H1 (cell line): ENCODE measurements around the gene BLOC1S3. TPM values are rescaled to one million over a fixed set of nuclear protein-coding genes. Genes with fewer than 3 reads are reported as not detected.

Source experiments
- CBX5 ChIP-seq: fragments of 300-800, 300-1000 bp; sonication (generic); IDR thresholded peaks from 2 replicates; pipeline ENCODE4 v1.7.1; 2016; ENCODE audit warnings: antibody characterized with exemption, low read length, low read depth
- HDAC2 ChIP-seq, 2 experiments: fragments of 300-600 bp in 1 of 2; sonication (generic) in 1 of 2; IDR thresholded peaks; 2 replicates each; pipeline ENCODE4 v1.6.1; 2011 to 2012; ENCODE audit warnings: low read depth in 2 of 2, low read length in 2 of 2, mild to moderate bottlenecking in 2 of 2, moderate library complexity in 2 of 2, borderline replicate concordance in 1 of 2, inconsistent platforms in 1 of 2
- TAF1 ChIP-seq: IDR thresholded peaks from 2 replicates; pipeline ENCODE4 v1.6.1; 2011; ENCODE audit warnings: mild to moderate bottlenecking, low read depth, low read length
- ZNF274 ChIP-seq: IDR thresholded peaks from 2 replicates; pipeline ENCODE4 v1.7.0; 2012; ENCODE audit warnings: low read length, borderline replicate concordance; ENCODE audit errors: extremely low read depth
- polyA plus RNA-seq, 7 experiments: library from polyadenylated mRNA; depleted of rRNA in 3 of 7; stranded (reverse) in 5 of 7; unstranded in 2 of 7; fragments of >200 nt in 5 of 7; fragments of 200-250 nt in 2 of 7; gene quantifications; 1 replicate in 5 of 7; 2 replicates in 1 of 7; 4 replicates in 1 of 7; pipeline versions ENCODE4 v1.2.1 to v1.2.3, GENCODE V29; 2011 to 2013; ENCODE audit warnings: missing spikeins in 2 of 7, mixed read lengths in 2 of 7
- total RNA-seq: library from RNA; stranded (reverse); fragmentation: NEBNext Ultra II Directional; extraction: Animal tissue kit (Norgen Biotek cat#: 25700); gene quantifications from 2 replicates; pipeline ENCODE4 v1.2.1, GENCODE V29; 2021

Gene BLOC1S3
- total and polyA plus RNA-seq, 2 of the 8 experiments (the other 6 are each of a cell fraction or from before 2014, with no cell fraction given), result 6.0 to 6.1 TPM

GRCh38 chr19:45178262-45179071, at the start of gene BLOC1S3 (continued):
- no peak for TF ChIP-seq CBX5
- TF ChIP-seq ZNF274, result no peak
- peak; percentile 93 to 100 for TF ChIP-seq HDAC2 (IDR thresholded peaks at IDR 0.05; ENCODE audit: borderline replicate concordance in 1 of 2, low read depth in 2 of 2, low read length in 2 of 2)
- TF ChIP-seq TAF1, result no peak
